Activated CD4-positive, alpha-beta T cell treated with anti-CD3 and anti-CD28 coated beads, Interleukin-2, amount 50 U/mL, for 1 hour (primary cell): ENCODE measurements around the gene RELL2.
"Not testable (repeated sequence)": the region's sequence is repeated elsewhere in the genome, so short reads cannot be mapped to it uniquely, and the experiment has no call there.

Experiments
- DNase-seq: peaks from one replicate; pipeline ENCODE4 v3.0.0-alpha.2; 2020

Gene RELL2, protein sequence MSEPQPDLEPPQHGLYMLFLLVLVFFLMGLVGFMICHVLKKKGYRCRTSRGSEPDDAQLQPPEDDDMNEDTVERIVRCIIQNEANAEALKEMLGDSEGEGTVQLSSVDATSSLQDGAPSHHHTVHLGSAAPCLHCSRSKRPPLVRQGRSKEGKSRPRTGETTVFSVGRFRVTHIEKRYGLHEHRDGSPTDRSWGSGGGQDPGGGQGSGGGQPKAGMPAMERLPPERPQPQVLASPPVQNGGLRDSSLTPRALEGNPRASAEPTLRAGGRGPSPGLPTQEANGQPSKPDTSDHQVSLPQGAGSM

GRCh38 chr5:141636413-141637122, at the start of gene RELL2, which contains the start of gene HDAC3:
Gene RELL2, plus strand, starts transcription at chr5:141636997. Its CDS starts 1,229 bp downstream, at chr5:141638226.
Gene HDAC3, minus strand, starts transcription at chr5:141636849. Its CDS starts 59 bp downstream, at chr5:141636790.
- peak; percentile 95 for DNase-seq

DNA sequence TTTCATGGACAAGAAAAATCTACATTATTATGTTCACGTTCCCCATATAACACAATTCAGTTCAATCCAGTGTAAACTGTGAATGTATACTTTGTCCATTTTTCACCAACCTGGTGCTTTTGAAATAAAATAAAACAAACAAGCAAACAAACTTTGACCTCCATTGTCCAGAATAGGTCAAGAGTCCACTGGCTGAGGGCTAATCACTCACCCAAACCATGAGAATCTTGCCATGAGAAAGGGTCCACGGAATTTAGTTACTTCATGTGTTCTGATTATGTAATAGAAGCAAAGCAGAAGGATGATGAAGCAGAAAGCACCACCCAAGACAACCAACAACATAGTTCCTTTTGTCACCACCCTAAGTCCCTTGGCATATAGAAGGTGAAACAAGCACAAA, 46.7 kb upstream of the RELL2 start:
- DNase-seq: no peak

DNA sequence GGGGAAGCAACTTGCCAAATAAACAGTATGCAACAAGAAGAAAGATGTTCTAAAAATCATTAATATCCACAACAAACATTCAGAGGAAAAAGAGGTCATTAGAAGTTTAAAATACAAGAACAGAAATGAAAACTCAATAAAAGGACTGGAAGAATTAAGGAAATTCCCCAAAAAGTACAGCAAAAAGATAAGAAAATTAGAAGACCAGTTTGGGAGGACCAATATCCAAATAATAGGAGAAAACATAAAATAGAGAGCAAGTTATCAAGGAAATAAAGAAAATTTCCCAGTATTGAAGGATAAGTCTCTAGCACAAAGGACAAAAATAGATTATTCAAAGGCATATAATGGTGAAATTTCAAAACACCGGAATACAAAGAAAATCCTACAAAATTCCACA, 39.9 kb upstream of the RELL2 start:
- no peak for DNase-seq

DNA sequence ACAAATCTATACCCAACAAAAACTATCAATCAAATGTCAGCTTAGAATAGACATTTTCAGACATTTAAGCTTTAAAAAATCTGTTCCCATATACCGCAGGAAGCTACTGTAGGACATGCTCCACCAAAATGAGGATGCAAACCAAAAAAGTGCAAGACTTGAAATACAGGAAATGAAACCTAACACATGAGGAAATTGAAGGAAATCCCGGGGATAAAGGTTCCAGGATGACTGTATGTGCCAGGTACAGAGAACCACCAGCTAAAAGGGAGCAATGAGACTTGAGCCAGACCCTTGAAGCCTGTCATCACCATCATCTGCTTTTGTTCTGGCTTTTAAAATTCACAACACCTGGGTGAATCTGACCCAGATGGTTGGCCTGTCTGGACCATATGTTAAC, 39.4 kb upstream of the RELL2 start:
- no peak for DNase-seq

- no peak for DNase-seq
Measured at GRCh38 chr5:141597814-141598213, 39.0 kb upstream of the RELL2 start.

- no peak for DNase-seq
Measured at GRCh38 chr5:141598391-141599345, 38.1 kb upstream of the RELL2 start.

GRCh38 chr5:141602606-141603005, 34.2 kb upstream of the RELL2 start:
- no peak for DNase-seq

DNA sequence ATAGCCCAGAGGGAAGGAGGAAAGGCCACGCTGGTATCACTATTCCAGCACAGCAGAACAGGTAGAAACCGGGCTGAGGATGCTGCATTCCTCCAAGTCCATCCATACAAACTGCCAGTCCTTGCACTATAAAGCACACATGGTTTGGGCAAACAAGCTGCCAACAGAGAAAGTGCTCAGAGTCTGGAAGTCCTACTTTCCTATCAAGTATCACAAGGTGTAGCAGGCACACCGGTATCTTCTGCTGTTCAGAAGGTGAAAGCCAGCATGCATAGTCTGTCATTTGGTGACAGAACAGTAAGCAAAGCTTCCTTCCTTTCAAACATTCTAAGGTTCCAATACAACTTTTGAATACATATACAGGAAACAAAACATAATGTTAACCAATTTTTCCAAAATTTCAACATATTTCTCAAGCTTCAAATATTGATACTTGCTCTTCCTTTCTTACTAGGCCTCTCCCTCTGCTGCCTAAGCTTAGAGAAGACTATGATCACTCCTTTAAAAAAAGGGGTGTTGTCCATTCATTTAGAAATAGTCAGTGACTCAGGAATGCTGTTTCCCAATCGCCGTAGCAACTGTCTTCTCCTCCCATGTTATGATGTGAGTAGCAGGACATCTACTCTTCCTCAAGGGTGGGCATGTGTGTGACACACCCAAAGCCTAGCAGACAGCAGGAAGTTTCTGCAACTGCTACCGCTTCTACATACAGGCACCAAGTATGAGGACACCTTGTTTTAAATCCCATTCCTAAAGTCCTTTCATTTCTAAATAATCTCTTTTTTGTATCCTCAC, 32.7 kb upstream of the RELL2 start:
- no peak for DNase-seq

GRCh38 chr5:141605523-141606277, 31.1 kb upstream of the RELL2 start:
- peak; percentile 57 for DNase-seq

GRCh38 chr5:141608046-141608445, 28.8 kb upstream of the RELL2 start:
- no peak for DNase-seq

DNA sequence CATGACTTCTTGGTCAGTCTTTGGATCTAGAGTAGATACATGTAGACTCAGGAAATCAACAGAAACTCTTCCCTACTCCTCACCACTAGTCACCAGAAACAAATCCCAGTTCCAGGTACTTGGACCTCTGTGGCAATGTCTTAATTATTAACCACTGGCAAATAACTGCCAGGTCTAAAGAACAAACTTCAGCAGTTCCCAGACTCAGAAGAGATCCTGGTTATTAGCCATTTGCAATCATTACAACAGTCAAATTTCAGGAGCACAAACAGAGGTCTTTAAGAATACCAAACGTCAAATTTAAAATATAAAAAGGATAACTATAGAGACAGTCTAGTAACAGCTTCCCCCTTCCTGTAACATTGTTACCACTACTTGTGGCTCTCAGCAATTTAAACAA, 28.2 kb upstream of the RELL2 start:
- no peak for DNase-seq

DNA sequence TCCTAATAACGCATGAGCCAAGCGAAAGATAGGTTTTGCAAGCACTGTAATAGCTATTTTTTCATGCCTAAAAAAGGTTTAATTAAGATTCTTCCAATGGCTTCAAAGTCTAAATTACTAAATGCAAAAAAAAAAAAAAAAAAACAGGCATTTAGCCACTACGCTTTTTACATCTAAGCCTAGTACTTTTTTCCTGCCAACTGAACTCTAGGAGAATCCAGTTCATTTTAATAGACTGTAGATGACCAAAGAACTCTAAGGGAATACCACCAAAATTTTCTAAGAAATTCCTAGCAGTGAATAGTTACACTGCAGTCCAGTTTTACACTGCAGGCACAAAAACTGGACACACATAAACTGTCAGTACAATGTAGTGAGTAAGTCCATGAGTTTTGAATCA, 27.8 kb upstream of the RELL2 start:
- DNase-seq: no peak

- not testable (repeated sequence) for DNase-seq
Measured at GRCh38 chr5:141609921-141610320, 26.9 kb upstream of the RELL2 start.

- no peak for DNase-seq
Measured at GRCh38 chr5:141611289-141611688, 25.5 kb upstream of the RELL2 start.

- DNase-seq: no peak
Measured at GRCh38 chr5:141613344-141613743, 23.5 kb upstream of the RELL2 start.

GRCh38 chr5:141615991-141616720, 20.6 kb upstream of the RELL2 start:
- no peak for DNase-seq

DNA sequence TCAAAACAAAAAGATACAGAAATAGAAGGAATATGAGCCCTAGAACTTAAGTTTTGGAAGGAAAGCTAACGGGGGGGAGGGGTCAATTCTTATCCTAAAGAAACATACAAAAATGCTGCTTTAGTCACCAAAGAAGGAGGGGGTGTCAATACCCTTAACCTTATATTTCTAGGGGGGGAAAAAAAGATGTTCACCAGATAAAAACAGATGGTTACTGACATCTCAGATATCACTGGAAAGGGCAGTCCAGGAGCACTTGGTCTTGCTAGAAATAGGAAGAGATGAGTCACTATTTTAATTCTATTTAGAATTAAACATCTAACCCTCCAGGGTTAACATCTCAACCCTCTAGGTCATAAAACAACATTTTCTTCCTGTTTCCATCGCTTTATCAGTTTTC, 19.7 kb upstream of the RELL2 start:
- no peak for DNase-seq

- no peak for DNase-seq
Measured at GRCh38 chr5:141617682-141618029, 19.1 kb upstream of the RELL2 start.

GRCh38 chr5:141618030-141618803, 18.6 kb upstream of the RELL2 start:
- DNase-seq: peak; percentile 37
